K562 (cell line): ENCODE results near the gene TMPRSS9.

Source experiments
- EP300 ChIP-seq: IDR thresholded peaks from 2 replicates; pipeline ENCODE4 v1.6.1; 2012; ENCODE audit warnings: low read length, improper control_type of control experiment
- JUNB ChIP-seq: fragments of 450-650 bp; formaldehyde crosslinking; conservative IDR thresholded peaks from 2 replicates; pipeline ENCODE4 v1.4.0; 2020; ENCODE audit warnings: mild to moderate bottlenecking
- PRMT5 ChIP-seq: sonication (generic); formaldehyde crosslinking; IDR thresholded peaks from 2 replicates; pipeline ENCODE4 v1.5.0; 2020; ENCODE audit warnings: missing genetic modification reagents
- RAD21 ChIP-seq, 2 experiments: fragments of 250-450 bp in 1 of 2; fragments of 450-650 bp in 1 of 2; sonication (Bioruptor Pico) in 1 of 2; formaldehyde crosslinking in 1 of 2; IDR thresholded peaks in 1 of 2; conservative IDR thresholded peaks in 1 of 2; 2 replicates each; pipeline versions ENCODE4 v1.4.0 to v1.8.0; 2020 to 2022; ENCODE audit warnings: mild to moderate bottlenecking in 2 of 2, moderate library complexity in 1 of 2
- SLC30A9 ChIP-seq: fragments of 250-450 bp; sonication (Bioruptor Pico); IDR thresholded peaks from 2 replicates; pipeline ENCODE4 v1.8.0; 2022; ENCODE audit warnings: mild to moderate bottlenecking, moderate library complexity
- SRF ChIP-seq, 2 experiments: fragments of 250-450, 450-650 bp in 1 of 2; sonication (Bioruptor Pico) in 1 of 2; sonication (generic) in 1 of 2; formaldehyde crosslinking; IDR thresholded peaks; 2 replicates each; pipeline versions ENCODE4 v1.5.0 to v1.5.1; 2020 to 2022; ENCODE audit warnings: mild to moderate bottlenecking in 1 of 2, missing genetic modification reagents in 1 of 2
- SRSF1 ChIP-seq: fragments of 200-400 bp; formaldehyde crosslinking; IDR thresholded peaks from 2 replicates; pipeline ENCODE4 v1.6.1; 2017; ENCODE audit warnings: mild to moderate bottlenecking, low read depth, low read length, moderate library complexity
- TAL1 ChIP-seq: fragments of 450-650 bp; IDR thresholded peaks from 2 replicates; pipeline ENCODE4 v1.6.1; 2016; ENCODE audit warnings: mild to moderate bottlenecking
- ZFP30 ChIP-seq: fragments of 250-450 bp; sonication (Bioruptor Pico); IDR thresholded peaks from 2 replicates; pipeline ENCODE4 v1.8.0; 2022; ENCODE audit warnings: moderate library complexity, mild to moderate bottlenecking, inconsistent platforms, borderline replicate concordance
- ZNF76 ChIP-seq: fragments of 250-450 bp; sonication (Bioruptor Pico); IDR thresholded peaks from 2 replicates; pipeline ENCODE4 v1.4.0; 2020; ENCODE audit warnings: mild to moderate bottlenecking, moderate library complexity, borderline replicate concordance
- TF ChIP-seq, protein P1 (sequence below), 2 experiments: fragments of 450-650 bp in 1 of 2; sonication (generic) in 1 of 2; formaldehyde crosslinking; conservative IDR thresholded peaks; 2 replicates each; pipeline versions ENCODE4 v1.4.0 to v1.8.1; 2020 to 2022; ENCODE audit warnings: mild to moderate bottlenecking in 1 of 2, missing genetic modification reagents in 1 of 2
- TF ChIP-seq, protein P2 (sequence below), 3 experiments: IDR thresholded peaks in 2 of 3; conservative IDR thresholded peaks in 1 of 3; 2 replicates each; pipeline ENCODE4 v1.5.1; 2011 to 2012; ENCODE audit warnings: low read length in 3 of 3, mild to moderate bottlenecking in 3 of 3, control low read depth in 2 of 3, improper control_type of control experiment in 1 of 3, inconsistent platforms in 1 of 3, low read depth in 1 of 3, mixed read lengths in 1 of 3, moderate library complexity in 1 of 3; ENCODE audit not compliant: insufficient read depth in 2 of 3
- TF ChIP-seq, protein P3 (sequence below), 2 experiments: fragments of 450-650 bp in 1 of 2; sonication (generic) in 1 of 2; formaldehyde crosslinking in 1 of 2; IDR thresholded peaks in 1 of 2; conservative IDR thresholded peaks in 1 of 2; 2 replicates each; pipeline versions ENCODE4 v1.6.1 to v1.8.1; 2016 to 2023; ENCODE audit warnings: mild to moderate bottlenecking in 2 of 2, moderate library complexity in 2 of 2, inconsistent platforms in 1 of 2, missing genetic modification reagents in 1 of 2
- TF ChIP-seq, protein P4 (sequence below): sonication (generic); formaldehyde crosslinking; IDR thresholded peaks from 2 replicates; pipeline ENCODE4 v1.8.0; 2022; ENCODE audit warnings: mild to moderate bottlenecking, low read depth, missing genetic modification reagents

DNA sequence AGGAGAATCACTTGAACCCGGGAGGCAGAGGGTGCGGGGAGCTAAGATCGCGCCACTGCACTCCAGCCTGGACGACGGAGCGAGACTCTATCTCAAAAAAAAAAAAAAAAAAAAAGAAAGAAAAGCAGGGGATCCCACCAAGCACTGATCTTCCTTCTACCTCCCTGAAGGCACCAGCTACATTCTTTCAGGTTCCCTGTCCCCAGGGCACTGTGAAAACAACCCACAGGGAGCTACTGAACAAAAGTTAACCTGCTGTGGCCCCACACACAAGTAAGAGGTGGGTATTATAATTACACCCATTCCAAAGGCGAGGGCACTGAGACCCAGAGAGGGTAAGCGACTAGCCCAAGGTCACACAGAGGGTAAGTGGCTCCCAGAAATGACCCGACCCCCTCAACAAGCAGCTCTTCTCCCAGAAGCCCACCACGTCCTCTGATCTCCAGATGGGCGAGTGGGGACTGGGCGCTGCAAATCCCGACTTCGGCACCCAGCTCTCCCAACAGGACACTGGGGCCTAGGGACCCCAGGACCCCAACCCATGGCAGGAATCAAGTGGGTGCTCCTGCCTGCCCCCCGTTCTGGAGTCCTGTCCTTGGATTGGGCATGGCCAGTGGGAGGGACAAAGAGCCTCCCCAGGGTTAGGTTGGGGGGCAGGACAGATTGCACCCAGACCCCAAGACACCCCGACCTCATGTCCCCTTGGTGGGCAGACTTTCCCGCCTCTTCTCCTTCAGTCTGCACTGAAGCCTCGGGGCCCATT, 94.3 kb downstream of the TMPRSS9 start:
- TF ChIP-seq ZFP30 = no peak
- TF ChIP-seq ZNF76 (CRISPR knock-in tag) = no peak
- TF ChIP-seq EP300 = no peak
- TF ChIP-seq, protein P1, sequence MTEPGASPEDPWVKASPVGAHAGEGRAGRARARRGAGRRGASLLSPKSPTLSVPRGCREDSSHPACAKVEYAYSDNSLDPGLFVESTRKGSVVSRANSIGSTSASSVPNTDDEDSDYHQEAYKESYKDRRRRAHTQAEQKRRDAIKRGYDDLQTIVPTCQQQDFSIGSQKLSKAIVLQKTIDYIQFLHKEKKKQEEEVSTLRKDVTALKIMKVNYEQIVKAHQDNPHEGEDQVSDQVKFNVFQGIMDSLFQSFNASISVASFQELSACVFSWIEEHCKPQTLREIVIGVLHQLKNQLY (CRISPR knock-in tag; conservative IDR thresholded peaks at IDR 0.05) = no peak
- no peak for TF ChIP-seq SRF (CRISPR knock-in tag; IDR thresholded peaks at IDR 0.05)
- no peak for TF ChIP-seq SRSF1
- TF ChIP-seq, protein P2, sequence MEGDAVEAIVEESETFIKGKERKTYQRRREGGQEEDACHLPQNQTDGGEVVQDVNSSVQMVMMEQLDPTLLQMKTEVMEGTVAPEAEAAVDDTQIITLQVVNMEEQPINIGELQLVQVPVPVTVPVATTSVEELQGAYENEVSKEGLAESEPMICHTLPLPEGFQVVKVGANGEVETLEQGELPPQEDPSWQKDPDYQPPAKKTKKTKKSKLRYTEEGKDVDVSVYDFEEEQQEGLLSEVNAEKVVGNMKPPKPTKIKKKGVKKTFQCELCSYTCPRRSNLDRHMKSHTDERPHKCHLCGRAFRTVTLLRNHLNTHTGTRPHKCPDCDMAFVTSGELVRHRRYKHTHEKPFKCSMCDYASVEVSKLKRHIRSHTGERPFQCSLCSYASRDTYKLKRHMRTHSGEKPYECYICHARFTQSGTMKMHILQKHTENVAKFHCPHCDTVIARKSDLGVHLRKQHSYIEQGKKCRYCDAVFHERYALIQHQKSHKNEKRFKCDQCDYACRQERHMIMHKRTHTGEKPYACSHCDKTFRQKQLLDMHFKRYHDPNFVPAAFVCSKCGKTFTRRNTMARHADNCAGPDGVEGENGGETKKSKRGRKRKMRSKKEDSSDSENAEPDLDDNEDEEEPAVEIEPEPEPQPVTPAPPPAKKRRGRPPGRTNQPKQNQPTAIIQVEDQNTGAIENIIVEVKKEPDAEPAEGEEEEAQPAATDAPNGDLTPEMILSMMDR (IDR thresholded peaks at IDR 0.05 in 2 of 3, conservative IDR thresholded peaks at IDR 0.05 in 1 of 3; ENCODE audit: insufficient read depth in 2 of 3, low read depth in 1 of 3, low read length in 3 of 3) = no peak
- TF ChIP-seq JUNB (CRISPR knock-in tag) = no peak
- TF ChIP-seq SLC30A9 (CRISPR knock-in tag) = no peak
- TF ChIP-seq, protein P3, sequence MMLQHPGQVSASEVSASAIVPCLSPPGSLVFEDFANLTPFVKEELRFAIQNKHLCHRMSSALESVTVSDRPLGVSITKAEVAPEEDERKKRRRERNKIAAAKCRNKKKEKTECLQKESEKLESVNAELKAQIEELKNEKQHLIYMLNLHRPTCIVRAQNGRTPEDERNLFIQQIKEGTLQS (IDR thresholded peaks at IDR 0.05) = no peak
- TF ChIP-seq, protein P3 (CRISPR knock-in tag; conservative IDR thresholded peaks at IDR 0.05) = no peak
- TF ChIP-seq TAL1 = no peak
- TF ChIP-seq, protein P4, sequence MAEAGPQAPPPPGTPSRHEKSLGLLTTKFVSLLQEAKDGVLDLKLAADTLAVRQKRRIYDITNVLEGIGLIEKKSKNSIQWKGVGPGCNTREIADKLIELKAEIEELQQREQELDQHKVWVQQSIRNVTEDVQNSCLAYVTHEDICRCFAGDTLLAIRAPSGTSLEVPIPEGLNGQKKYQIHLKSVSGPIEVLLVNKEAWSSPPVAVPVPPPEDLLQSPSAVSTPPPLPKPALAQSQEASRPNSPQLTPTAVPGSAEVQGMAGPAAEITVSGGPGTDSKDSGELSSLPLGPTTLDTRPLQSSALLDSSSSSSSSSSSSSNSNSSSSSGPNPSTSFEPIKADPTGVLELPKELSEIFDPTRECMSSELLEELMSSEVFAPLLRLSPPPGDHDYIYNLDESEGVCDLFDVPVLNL (CRISPR knock-in tag) = no peak
- TF ChIP-seq PRMT5 = no peak
- no peak for TF ChIP-seq RAD21 (CRISPR knock-in tag; conservative IDR thresholded peaks at IDR 0.05 in 1 of 2, IDR thresholded peaks at IDR 0.05 in 1 of 2)
